Nephron progenitor cell (in vitro differentiated cells): Measurements from ENCODE around the gene SMC1B.

Source experiments
- DNase-seq: peaks from one replicate; pipeline ENCODE4 v3.0.0; 2021
- H3K27ac Mint-ChIP-seq: 2 replicates; pipeline ENCODE4 v1.8.0; 2021; ENCODE audit warnings: mild to moderate bottlenecking, moderate library complexity, mixed read lengths
- H3K27me3 Mint-ChIP-seq: 2 replicates; pipeline ENCODE4 v1.8.0; 2021; ENCODE audit warnings: mild to moderate bottlenecking, low read depth, mixed read lengths; ENCODE audit not compliant: poor library complexity
- H3K36me3 Mint-ChIP-seq: 2 replicates; pipeline ENCODE4 v1.8.0; 2021; ENCODE audit warnings: low read depth, mixed read lengths
- H3K4me1 Mint-ChIP-seq: 2 replicates; pipeline ENCODE4 v1.8.0; 2021; ENCODE audit warnings: mixed read lengths
- H3K4me3 Mint-ChIP-seq: 2 replicates; pipeline ENCODE4 v1.8.0; 2021; ENCODE audit warnings: mild to moderate bottlenecking, moderate library complexity, mixed read lengths
- H3K9me3 Mint-ChIP-seq: 2 replicates; pipeline ENCODE4 v1.8.0; 2021; ENCODE audit warnings: mild to moderate bottlenecking, moderate library complexity, mixed read lengths
- TF ChIP-seq, protein P1 (sequence below): fragments of 200-600 bp; sonication (generic); IDR thresholded peaks from 2 replicates; pipeline ENCODE4 v1.5.0; 2021; ENCODE audit warnings: antibody characterized with exemption

The SMC1B gene, protein sequence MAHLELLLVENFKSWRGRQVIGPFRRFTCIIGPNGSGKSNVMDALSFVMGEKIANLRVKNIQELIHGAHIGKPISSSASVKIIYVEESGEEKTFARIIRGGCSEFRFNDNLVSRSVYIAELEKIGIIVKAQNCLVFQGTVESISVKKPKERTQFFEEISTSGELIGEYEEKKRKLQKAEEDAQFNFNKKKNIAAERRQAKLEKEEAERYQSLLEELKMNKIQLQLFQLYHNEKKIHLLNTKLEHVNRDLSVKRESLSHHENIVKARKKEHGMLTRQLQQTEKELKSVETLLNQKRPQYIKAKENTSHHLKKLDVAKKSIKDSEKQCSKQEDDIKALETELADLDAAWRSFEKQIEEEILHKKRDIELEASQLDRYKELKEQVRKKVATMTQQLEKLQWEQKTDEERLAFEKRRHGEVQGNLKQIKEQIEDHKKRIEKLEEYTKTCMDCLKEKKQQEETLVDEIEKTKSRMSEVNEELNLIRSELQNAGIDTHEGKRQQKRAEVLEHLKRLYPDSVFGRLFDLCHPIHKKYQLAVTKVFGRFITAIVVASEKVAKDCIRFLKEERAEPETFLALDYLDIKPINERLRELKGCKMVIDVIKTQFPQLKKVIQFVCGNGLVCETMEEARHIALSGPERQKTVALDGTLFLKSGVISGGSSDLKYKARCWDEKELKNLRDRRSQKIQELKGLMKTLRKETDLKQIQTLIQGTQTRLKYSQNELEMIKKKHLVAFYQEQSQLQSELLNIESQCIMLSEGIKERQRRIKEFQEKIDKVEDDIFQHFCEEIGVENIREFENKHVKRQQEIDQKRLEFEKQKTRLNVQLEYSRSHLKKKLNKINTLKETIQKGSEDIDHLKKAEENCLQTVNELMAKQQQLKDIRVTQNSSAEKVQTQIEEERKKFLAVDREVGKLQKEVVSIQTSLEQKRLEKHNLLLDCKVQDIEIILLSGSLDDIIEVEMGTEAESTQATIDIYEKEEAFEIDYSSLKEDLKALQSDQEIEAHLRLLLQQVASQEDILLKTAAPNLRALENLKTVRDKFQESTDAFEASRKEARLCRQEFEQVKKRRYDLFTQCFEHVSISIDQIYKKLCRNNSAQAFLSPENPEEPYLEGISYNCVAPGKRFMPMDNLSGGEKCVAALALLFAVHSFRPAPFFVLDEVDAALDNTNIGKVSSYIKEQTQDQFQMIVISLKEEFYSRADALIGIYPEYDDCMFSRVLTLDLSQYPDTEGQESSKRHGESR

DNA sequence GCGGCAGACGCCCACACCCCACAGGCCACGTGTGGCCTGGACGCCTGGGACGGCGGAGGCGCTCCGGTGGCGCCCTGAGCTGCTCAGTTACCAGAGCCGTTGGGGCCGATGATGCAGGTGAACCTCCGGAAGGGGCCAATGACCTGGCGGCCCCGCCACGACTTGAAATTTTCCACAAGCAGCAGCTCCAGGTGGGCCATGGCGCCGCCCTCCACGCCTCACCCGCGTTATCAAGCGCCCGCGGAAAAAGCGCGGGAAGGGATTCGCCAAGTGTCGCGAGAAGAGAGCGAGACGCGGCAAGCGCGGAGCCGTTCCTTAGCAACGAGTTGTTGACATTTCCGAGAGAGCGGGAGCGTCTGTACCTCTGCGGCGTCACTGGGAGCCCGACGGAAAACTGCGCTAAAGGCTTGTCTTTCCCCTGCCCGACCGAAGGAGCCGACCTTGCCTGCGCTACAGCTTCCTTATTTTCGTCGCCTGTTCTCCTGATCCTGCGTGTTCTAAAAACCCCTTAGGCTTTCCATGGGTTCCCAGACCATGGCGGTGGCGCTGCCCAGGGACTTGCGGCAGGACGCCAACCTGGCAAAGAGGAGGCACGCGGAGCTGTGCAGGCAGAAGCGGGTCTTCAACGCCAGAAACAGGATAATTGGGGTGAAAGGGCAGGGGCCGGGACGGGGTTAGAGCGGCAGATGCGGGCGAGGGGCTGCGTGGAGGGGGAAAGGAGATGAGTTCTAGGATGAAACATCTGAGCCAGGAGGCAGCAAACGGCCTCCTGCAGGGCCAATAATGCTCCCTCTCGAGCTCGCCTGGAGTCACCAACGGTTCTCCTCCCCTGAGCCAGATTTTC, at the start of gene SMC1B, which contains the start of gene RIBC2:
Gene SMC1B (minus strand): TSS at position 232 of the 844 bp plus-strand sequence. CDS start 32 bp downstream, at position 200.
Gene RIBC2 (plus strand): TSS at position 326 of the 844 bp plus-strand sequence. CDS start 194 bp downstream, at position 520.
- Mint-ChIP-seq H3K4me3 (peak within 1 kb of the TSS; percentile 82), H3K36me3 (peaks cover 28% of the 10 kb centered on the region)

DNA sequence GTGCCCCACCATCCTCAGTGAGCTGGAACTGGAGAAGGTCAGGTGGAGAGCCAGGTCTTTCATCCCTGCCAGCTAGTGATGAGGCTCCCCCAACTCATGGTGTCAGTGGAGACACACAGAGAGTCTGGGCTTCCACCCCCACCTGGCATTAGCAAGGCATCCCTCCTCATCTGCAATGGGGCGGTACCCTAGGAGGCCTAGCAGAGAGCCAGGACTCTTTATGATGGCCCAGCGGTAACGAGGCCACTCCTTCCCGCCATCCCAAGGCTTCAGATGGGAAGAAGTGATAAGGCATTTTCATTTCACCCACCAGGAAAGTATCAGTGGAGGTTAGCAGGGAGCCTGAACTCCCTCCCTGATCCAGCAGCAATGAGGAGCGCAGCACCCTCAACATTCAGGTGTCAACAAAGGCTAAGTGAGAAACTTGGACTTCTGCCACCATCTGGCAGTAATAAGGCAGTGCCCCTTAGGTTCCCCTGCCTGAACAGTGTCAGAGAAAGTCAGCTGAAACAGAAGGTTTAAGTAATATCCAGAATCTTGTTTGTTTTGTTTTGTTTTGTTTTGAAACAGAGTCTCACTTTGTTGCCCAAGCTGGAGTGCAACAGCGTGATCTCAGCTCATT, 48.7 kb upstream of the SMC1B start:
- Mint-ChIP-seq H3K4me3 (no peak overlapping the region), H3K27me3 (peaks cover 9% of the 10 kb centered on the region), H3K36me3 (peaks cover 5% of the 10 kb centered on the region), H3K4me1 (peaks cover 22% of the 10 kb centered on the region), H3K9me3 (peaks cover 25% of the 10 kb centered on the region), H3K27ac (no peak overlapping the region)
- DNase-seq: no peak
- TF ChIP-seq, protein P1, sequence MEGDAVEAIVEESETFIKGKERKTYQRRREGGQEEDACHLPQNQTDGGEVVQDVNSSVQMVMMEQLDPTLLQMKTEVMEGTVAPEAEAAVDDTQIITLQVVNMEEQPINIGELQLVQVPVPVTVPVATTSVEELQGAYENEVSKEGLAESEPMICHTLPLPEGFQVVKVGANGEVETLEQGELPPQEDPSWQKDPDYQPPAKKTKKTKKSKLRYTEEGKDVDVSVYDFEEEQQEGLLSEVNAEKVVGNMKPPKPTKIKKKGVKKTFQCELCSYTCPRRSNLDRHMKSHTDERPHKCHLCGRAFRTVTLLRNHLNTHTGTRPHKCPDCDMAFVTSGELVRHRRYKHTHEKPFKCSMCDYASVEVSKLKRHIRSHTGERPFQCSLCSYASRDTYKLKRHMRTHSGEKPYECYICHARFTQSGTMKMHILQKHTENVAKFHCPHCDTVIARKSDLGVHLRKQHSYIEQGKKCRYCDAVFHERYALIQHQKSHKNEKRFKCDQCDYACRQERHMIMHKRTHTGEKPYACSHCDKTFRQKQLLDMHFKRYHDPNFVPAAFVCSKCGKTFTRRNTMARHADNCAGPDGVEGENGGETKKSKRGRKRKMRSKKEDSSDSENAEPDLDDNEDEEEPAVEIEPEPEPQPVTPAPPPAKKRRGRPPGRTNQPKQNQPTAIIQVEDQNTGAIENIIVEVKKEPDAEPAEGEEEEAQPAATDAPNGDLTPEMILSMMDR: peak; percentile 38

More for the DNA sequence above, at the start of gene SMC1B, which contains the start of gene RIBC2:
- DNase-seq: peak; percentile 65
- H3K4me1 Mint-ChIP-seq: peaks cover 6% of the 10 kb centered on the region
- H3K27ac Mint-ChIP-seq: peak within 1 kb of the TSS; percentile 73
- H3K9me3 Mint-ChIP-seq: peaks cover 23% of the 10 kb centered on the region
- TF ChIP-seq, protein P1: no peak
- H3K27me3 Mint-ChIP-seq: peaks cover 16% of the 10 kb centered on the region

DNA sequence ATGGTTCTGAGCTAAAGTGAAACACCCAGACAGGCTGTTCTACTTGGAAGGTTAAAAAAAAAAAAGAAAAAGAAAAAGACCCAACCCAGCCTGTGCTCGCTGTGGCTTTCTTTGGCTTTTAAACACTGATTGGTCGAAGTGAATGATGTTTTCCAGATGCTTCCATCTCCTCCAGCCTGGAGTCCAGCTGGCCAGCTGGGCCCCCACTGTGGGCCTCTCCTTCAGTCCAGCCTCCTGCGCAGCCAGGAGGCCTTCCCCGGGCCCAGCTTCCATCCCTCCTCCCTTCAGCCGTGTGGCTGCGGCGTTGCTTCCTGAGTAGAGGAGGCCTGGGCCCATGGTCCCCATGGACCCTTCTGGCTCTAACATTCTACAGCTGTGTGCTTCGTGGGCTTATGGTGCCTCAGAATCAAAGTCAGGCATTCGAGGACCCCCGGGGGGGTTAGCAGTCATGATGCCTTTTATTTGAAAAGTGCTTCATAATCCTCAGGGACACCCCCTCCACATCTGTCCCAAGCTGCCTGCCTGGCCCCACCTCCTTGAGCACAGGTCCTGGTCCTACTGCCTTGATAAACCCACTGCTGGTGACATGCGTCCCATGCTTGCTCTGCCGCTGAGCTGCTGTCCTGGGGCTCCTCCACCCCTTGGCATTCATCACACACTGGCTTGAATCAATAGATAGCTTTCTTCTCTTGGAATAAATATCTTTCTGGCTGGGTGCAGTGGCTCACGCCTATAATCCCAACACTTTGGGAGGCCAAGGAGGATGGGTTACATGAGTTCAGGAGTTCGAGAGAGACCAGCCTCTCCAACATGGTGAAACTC, 47.1 kb upstream of the SMC1B start:
- Mint-ChIP-seq H3K27me3 (peaks cover 9% of the 10 kb centered on the region), H3K4me1 (peaks cover 29% of the 10 kb centered on the region), H3K36me3 (peaks cover 5% of the 10 kb centered on the region), H3K27ac (no peak overlapping the region), H3K4me3 (no peak overlapping the region), H3K9me3 (peaks cover 16% of the 10 kb centered on the region)
- TF ChIP-seq, protein P1: no peak
- DNase-seq: no peak

DNA sequence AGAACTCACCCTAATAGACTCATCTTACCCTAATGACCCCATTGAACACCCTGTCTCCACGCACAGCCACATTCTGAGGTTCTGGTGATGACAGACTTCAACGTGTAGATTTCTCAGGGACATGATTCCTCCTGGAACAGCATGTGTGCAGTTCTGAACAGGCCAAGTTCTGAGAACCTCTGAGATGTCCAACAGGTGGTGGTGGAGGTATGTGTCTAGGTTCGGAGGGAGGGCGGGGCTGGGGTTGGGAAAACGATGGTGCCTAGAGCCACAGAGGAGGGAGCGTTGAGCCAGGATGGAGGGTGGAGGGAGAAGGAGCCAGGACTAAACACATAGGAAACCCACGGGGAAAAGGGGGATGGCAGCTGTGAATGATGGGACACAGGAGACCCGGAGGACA, 45.8 kb upstream of the SMC1B start:
- DNase-seq: no peak
- Mint-ChIP-seq H3K4me3 (no peak overlapping the region), H3K9me3 (peaks cover 9% of the 10 kb centered on the region), H3K27ac (no peak overlapping the region), H3K27me3 (peaks cover 9% of the 10 kb centered on the region), H3K36me3 (peaks cover 2% of the 10 kb centered on the region), H3K4me1 (peaks cover 35% of the 10 kb centered on the region)
- TF ChIP-seq, protein P1: no peak
